OCI-LY3 (cell line): ENCODE data around the gene RFTN1.

ENCODE experiments used
- EZH2phosphoT487 ChIP-seq: fragments of 200-600 bp; shearing (Covaris generic); IDR thresholded peaks from 2 replicates; pipeline ENCODE4 v1.6.1; 2018; ENCODE audit warnings: antibody characterized with exemption, mixed run types, low read depth
- TF ChIP-seq, protein P1 (sequence below): fragments of 200-600, 300-600 bp; sonication (generic); IDR thresholded peaks from 2 replicates; pipeline ENCODE4 v1.5.1; 2014; ENCODE audit warnings: antibody characterized with exemption, low read length, low read depth

GRCh38 chr3:16468336-16469098, 45.0 kb downstream of the RFTN1 start:
- TF ChIP-seq, protein P1, sequence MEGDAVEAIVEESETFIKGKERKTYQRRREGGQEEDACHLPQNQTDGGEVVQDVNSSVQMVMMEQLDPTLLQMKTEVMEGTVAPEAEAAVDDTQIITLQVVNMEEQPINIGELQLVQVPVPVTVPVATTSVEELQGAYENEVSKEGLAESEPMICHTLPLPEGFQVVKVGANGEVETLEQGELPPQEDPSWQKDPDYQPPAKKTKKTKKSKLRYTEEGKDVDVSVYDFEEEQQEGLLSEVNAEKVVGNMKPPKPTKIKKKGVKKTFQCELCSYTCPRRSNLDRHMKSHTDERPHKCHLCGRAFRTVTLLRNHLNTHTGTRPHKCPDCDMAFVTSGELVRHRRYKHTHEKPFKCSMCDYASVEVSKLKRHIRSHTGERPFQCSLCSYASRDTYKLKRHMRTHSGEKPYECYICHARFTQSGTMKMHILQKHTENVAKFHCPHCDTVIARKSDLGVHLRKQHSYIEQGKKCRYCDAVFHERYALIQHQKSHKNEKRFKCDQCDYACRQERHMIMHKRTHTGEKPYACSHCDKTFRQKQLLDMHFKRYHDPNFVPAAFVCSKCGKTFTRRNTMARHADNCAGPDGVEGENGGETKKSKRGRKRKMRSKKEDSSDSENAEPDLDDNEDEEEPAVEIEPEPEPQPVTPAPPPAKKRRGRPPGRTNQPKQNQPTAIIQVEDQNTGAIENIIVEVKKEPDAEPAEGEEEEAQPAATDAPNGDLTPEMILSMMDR: no peak
- TF ChIP-seq EZH2phosphoT487: no peak
